GM12878 (cell line): ENCODE data around the gene PARK7. TPM values are rescaled to one million over a fixed set of nuclear protein-coding genes. Genes with fewer than 3 reads are reported as not detected.

Experiments
- BCL11A ChIP-seq: IDR thresholded peaks from 2 replicates; pipeline ENCODE4 v1.6.1; 2011; ENCODE audit warnings: low read depth, low read length
- CHD1 ChIP-seq: IDR thresholded peaks from 2 replicates; pipeline ENCODE4 v1.6.1; 2012; ENCODE audit warnings: low read depth, low read length, improper control_type of control experiment
- CUX1 ChIP-seq: IDR thresholded peaks from 2 replicates; pipeline ENCODE4 v1.6.1; 2012; ENCODE audit warnings: improper control_type of control experiment, low read depth, low read length; ENCODE audit not compliant: insufficient replicate concordance
- LARP7 ChIP-seq: fragments of 450-650 bp; IDR thresholded peaks from 2 replicates; pipeline ENCODE4 v1.6.1; 2017; ENCODE audit warnings: mild to moderate bottlenecking
- MAX ChIP-seq: IDR thresholded peaks from 2 replicates; pipeline ENCODE4 v1.6.1; 2012; ENCODE audit warnings: low read depth, low read length, improper control_type of control experiment
- MYC ChIP-seq: IDR thresholded peaks from 2 replicates; pipeline ENCODE4 v1.6.1; 2011; ENCODE audit warnings: mild to moderate bottlenecking, low read length, moderate library complexity, inconsistent platforms; ENCODE audit not compliant: insufficient read depth, insufficient replicate concordance, insufficient read length, severe bottlenecking
- SPI1 ChIP-seq: IDR thresholded peaks from 2 replicates; pipeline ENCODE4 v1.6.1; 2011; ENCODE audit warnings: low read depth, mild to moderate bottlenecking, low read length, moderate library complexity, borderline replicate concordance; ENCODE audit not compliant: insufficient read depth
- ZNF384 ChIP-seq: IDR thresholded peaks from 2 replicates; pipeline ENCODE4 v1.6.1; 2012; ENCODE audit warnings: low read depth, mild to moderate bottlenecking, low read length, improper control_type of control experiment, borderline replicate concordance
- ZSCAN29 ChIP-seq: fragments of 450-650 bp; IDR thresholded peaks from 2 replicates; pipeline ENCODE4 v1.6.1; 2017; ENCODE audit warnings: mild to moderate bottlenecking, moderate library complexity
- polyA plus RNA-seq, 11 experiments: library from polyadenylated mRNA; depleted of rRNA in 4 of 11; unstranded in 6 of 11; stranded (reverse) in 5 of 11; fragments of >200 nt; fragmentation: Nextera tagmentation in 4 of 11; fragmentation: Illumina TruSeq in 1 of 11; extraction: Ambion mirVana in 4 of 11; extraction: Trizol in 1 of 11; gene quantifications; 1 replicate in 1 of 11; 2 replicates in 10 of 11; pipeline versions ENCODE4 v1.2.1 to v1.2.3, GENCODE V29; 2011 to 2016; ENCODE audit warnings: inconsistent platforms in 2 of 11, missing spikeins in 2 of 11, low read depth in 1 of 11
- total RNA-seq, 4 experiments: library from RNA; depleted of rRNA in 3 of 4; stranded (reverse); fragments of >200 nt in 3 of 4; fragmentation: Illumina TruSeq in 1 of 4; extraction: Trizol in 1 of 4; gene quantifications; 2 replicates each; pipeline versions ENCODE4 v1.2.1 to v1.2.3, GENCODE V29; 2013 to 2021

The PARK7 gene
- total and polyA plus RNA-seq, 10 of the 15 experiments (the other 5 are each of a cell fraction or from before 2014, with no cell fraction given), result 267 to 1,056 (median 495) TPM

- no peak for TF ChIP-seq CUX1
- no peak for TF ChIP-seq ZSCAN29
- no peak for TF ChIP-seq BCL11A
- TF ChIP-seq LARP7, result no peak
- TF ChIP-seq ZNF384, result no peak
- no peak for TF ChIP-seq SPI1
- no peak for TF ChIP-seq MYC
- TF ChIP-seq MAX, result no peak
- TF ChIP-seq CHD1, result no peak
Observed at GRCh38 chr1:7912145-7912544, 49.4 kb upstream of the PARK7 start (continued).
